ENCODE data around the gene RARS2.

- TF ChIP-seq CTCF (conservative IDR thresholded peaks at IDR 0.05) = no peak
- TF ChIP-seq ZFX (IDR thresholded peaks at IDR 0.05) = no peak
Measured at GRCh38 chr6:87583822-87584221, 6.0 kb downstream of the RARS2 start.

All from C4-2B (cell line).